Measurements from ENCODE around the gene CARD11.

- TF ChIP-seq NANOG (IDR thresholded peaks at IDR 0.05; ENCODE audit: borderline replicate concordance) (no peak), CTCF (conservative IDR thresholded peaks at IDR 0.05; ENCODE audit: low read depth in 2 of 2) (no peak), EZH2phosphoT487 (IDR thresholded peaks at IDR 0.05; ENCODE audit: unreplicated experiment) (no peak), EZH2 (IDR thresholded peaks at IDR 0.05; ENCODE audit: low read depth, unreplicated experiment) (no peak), POLR2AphosphoS5 (IDR thresholded peaks at IDR 0.05; ENCODE audit: low read depth) (no peak), JUNB (IDR thresholded peaks at IDR 0.05; ENCODE audit: unreplicated experiment) (no peak), STAT1 (IDR thresholded peaks at IDR 0.05; ENCODE audit: unreplicated experiment) (no peak), REST (IDR thresholded peaks at IDR 0.05; ENCODE audit: unreplicated experiment) (no peak), CREB1 (CRISPR knock-in tag; IDR thresholded peaks at IDR 0.05; ENCODE audit: low read depth) (no peak)
Observed at GRCh38 chr7:2979951-2980350, 63.7 kb downstream of the CARD11 start.
